Activated B cell treated with CpG ODN at 0.5 μM for 24 hours (primary cell): ENCODE measurements around the gene FHIP1B. TPM values are rescaled to one million over a fixed set of nuclear protein-coding genes. Genes with fewer than 3 reads are reported as not detected.

Source experiments
- ATAC-seq: fragments of 200-7000 bp; cut with Tn5 transposase; one replicate; pipeline ENCODE4 v1.10.0; 2021; ENCODE audit warnings: low read depth, mild to moderate bottlenecking, moderate library complexity
- CTCF ChIA-PET: fragments of 350-600 bp; sonication (Branson Sonifier 250); formaldehyde crosslinking; loops from one replicate; lab custom pipeline; 2021; ENCODE audit warnings: antibody characterized with exemption; lab: Charles Lee
- POLR2A ChIA-PET: fragments of 350-600 bp; sonication (Branson Sonifier 250); formaldehyde crosslinking; loops from one replicate; lab custom pipeline; 2021; ENCODE audit warnings: antibody characterized with exemption; lab: Charles Lee
- DNase-seq: peaks from one replicate; pipeline ENCODE4 v3.0.0; 2022
- H3K27ac Mint-ChIP-seq: one replicate; pipeline ENCODE4 v1.8.0; 2020; ENCODE audit warnings: mixed read lengths
- H3K27me3 Mint-ChIP-seq: one replicate; pipeline ENCODE4 v1.8.0; 2021; ENCODE audit warnings: mixed read lengths
- H3K36me3 Mint-ChIP-seq: one replicate; pipeline ENCODE4 v1.8.0; 2021; ENCODE audit warnings: low read depth, mixed read lengths
- H3K4me1 Mint-ChIP-seq: one replicate; pipeline ENCODE4 v1.8.0; 2021; ENCODE audit warnings: mixed read lengths
- H3K4me3 Mint-ChIP-seq: one replicate; pipeline ENCODE4 v1.8.0; 2020; ENCODE audit warnings: mild to moderate bottlenecking, mixed read lengths
- H3K9me3 Mint-ChIP-seq: one replicate; pipeline ENCODE4 v1.8.0; 2020; ENCODE audit warnings: mixed read lengths
- intact Hi-C: fragments of 100-400 bp; cut with micrococcal nuclease; formaldehyde crosslinking; loops from one replicate; pipeline ENCODE4 v1.15.1; 2024
- total RNA-seq: library from RNA; stranded (reverse); gene quantifications from 2 replicates; pipeline ENCODE4 v1.2.3, GENCODE V29; 2022
- TF ChIP-seq, protein P1 (sequence below): fragments of 200-600 bp; IDR thresholded peaks from one replicate; pipeline ENCODE4 v1.8.0; 2022; ENCODE audit warnings: antibody characterized with exemption, mild to moderate bottlenecking

FHIP1B gene
- total RNA-seq, 1 donor from 2014 or later = 32.8 TPM

DNA sequence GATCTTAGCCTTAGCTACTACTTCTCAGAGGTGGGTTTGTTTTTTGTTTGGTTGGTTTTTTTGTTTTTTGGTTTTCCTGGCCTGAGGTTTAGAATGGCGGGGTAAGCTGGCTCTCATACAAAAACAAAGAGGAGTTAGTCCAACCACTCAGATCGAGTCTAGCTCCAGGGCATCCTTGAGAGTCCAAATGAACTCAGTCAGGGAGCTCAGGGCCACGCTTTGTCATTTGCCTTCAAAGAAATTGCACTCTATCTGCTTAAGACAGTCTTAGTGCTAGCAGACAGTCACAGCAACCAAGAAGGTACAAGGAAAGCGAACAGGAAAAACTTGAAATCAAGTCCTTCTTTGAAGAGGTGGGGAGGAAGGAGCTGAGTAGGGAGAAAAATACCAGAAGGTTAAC lies 17.9 kb downstream of the FHIP1B start:
- TF ChIP-seq, protein P1, sequence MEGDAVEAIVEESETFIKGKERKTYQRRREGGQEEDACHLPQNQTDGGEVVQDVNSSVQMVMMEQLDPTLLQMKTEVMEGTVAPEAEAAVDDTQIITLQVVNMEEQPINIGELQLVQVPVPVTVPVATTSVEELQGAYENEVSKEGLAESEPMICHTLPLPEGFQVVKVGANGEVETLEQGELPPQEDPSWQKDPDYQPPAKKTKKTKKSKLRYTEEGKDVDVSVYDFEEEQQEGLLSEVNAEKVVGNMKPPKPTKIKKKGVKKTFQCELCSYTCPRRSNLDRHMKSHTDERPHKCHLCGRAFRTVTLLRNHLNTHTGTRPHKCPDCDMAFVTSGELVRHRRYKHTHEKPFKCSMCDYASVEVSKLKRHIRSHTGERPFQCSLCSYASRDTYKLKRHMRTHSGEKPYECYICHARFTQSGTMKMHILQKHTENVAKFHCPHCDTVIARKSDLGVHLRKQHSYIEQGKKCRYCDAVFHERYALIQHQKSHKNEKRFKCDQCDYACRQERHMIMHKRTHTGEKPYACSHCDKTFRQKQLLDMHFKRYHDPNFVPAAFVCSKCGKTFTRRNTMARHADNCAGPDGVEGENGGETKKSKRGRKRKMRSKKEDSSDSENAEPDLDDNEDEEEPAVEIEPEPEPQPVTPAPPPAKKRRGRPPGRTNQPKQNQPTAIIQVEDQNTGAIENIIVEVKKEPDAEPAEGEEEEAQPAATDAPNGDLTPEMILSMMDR = no peak
- H3K9me3 Mint-ChIP-seq = no peaks in the 10 kb centered on the region

DNA sequence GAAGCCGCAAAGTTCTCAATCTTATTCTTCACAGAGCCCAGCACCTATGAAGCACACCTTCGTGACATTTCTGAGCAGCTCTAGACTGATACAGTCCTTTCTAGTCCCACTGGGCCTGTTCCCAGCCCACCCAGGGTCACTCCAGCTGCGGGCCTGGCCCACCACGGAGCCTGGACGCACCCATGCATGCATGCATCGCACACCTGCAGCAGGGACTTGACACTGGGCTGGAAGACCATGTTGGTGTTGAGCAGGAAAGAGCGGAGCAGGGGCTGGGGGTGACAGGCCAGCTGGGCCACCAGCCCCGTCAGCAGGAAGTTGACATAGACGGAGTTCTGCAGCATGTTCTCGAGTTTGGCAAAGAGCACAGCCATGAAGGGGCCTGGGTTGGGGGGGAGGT lies 19.9 kb downstream of the FHIP1B start:
- intact Hi-C loops = no loop called here
- DNase-seq (no peak), ATAC-seq (no peak)
- POLR2A ChIA-PET = no interaction called here
- H3K27me3 Mint-ChIP-seq = no peaks in the 10 kb centered on the region
- H3K4me3 Mint-ChIP-seq = no peak overlapping the region
- H3K4me1 Mint-ChIP-seq = peaks cover under 1% of the 10 kb centered on the region
- TF ChIP-seq, protein P1 = no peak
- no peaks in the 10 kb centered on the region for H3K9me3 Mint-ChIP-seq
- peaks cover 54% of the 10 kb centered on the region for H3K36me3 Mint-ChIP-seq
- CTCF ChIA-PET = no interaction called here
- no peak overlapping the region for H3K27ac Mint-ChIP-seq

More for the DNA sequence above, 17.9 kb downstream of the FHIP1B start:
- ATAC-seq = no peak
- CTCF ChIA-PET = no interaction called here
- no peak overlapping the region for H3K4me3 Mint-ChIP-seq
- POLR2A ChIA-PET = no interaction called here
- no peak for DNase-seq
- no peaks in the 10 kb centered on the region for H3K27me3 Mint-ChIP-seq
- H3K36me3 Mint-ChIP-seq = peaks cover 61% of the 10 kb centered on the region
- no peak overlapping the region for H3K27ac Mint-ChIP-seq
- intact Hi-C loops = no loop called here
- peaks cover 3% of the 10 kb centered on the region for H3K4me1 Mint-ChIP-seq

DNA sequence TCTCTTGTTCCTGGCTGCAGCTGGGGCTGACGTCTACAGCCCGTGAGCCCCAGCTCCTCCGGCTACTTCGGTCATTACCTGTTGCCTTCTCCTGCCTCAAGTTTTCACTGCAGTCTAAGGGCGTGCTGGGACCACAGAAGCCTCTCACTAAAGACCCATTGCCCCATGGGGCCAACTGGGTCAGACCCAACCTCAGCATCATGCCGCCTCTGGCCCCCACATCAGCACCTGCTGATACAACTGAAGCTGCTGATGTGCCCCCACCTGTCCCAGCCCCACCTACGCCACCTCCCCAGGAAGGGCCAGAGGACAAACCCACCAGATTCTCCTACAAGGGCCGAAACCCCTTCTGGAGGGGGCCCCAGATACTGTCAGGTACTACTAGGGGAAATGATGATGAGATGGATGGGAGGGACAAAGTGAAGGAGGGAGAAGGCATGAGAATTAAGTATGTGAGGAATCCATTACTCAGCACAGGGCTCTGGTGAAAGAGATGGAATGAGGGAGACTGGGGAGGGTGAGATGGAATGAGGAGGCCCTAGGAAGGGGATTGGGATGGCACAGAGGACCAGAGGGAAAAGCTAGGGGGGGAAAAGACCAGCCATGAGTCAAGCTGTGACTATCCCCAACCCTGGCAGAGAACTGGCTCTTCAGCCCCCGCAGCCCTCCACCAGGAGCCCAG lies 24.0 kb downstream of the FHIP1B start:
- Mint-ChIP-seq H3K4me1 (no peaks in the 10 kb centered on the region), H3K27ac (no peak overlapping the region), H3K4me3 (no peak overlapping the region), H3K27me3 (no peaks in the 10 kb centered on the region), H3K36me3 (peaks cover 53% of the 10 kb centered on the region), H3K9me3 (no peaks in the 10 kb centered on the region)
- no peak for DNase-seq
- ATAC-seq = no peak
- intact Hi-C loops = no loop called here
- TF ChIP-seq, protein P1 = no peak
- ChIA-PET CTCF (no interaction called here), POLR2A (no interaction called here)

DNA sequence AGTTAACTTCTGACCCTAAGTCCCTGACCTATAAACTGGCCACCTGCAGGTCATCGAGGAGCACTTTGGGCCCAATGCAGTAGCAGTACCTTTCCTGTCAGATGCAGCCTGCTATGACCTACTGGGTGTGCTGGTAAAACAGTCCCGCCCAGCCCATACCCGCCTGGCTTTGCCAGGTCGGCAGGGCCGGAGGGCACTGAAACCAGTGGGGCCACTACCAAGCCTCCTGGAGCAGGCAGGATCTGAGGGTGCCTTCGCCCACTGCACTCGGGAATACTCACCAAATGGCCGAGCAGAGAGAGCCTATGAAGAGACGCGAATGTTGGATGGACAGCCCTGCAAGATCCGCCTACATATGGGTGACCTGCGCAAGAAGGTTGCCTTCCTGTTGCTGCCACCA lies 24.6 kb downstream of the FHIP1B start:
- Mint-ChIP-seq H3K27me3 (no peaks in the 10 kb centered on the region), H3K4me1 (no peaks in the 10 kb centered on the region), H3K27ac (no peak overlapping the region), H3K9me3 (no peaks in the 10 kb centered on the region), H3K4me3 (no peak overlapping the region), H3K36me3 (peaks cover 54% of the 10 kb centered on the region)
- intact Hi-C loops = no loop called here
- ATAC-seq = no peak
- TF ChIP-seq, protein P1 = no peak
- ChIA-PET POLR2A (no interaction called here), CTCF (no interaction called here)
- DNase-seq = no peak

DNA sequence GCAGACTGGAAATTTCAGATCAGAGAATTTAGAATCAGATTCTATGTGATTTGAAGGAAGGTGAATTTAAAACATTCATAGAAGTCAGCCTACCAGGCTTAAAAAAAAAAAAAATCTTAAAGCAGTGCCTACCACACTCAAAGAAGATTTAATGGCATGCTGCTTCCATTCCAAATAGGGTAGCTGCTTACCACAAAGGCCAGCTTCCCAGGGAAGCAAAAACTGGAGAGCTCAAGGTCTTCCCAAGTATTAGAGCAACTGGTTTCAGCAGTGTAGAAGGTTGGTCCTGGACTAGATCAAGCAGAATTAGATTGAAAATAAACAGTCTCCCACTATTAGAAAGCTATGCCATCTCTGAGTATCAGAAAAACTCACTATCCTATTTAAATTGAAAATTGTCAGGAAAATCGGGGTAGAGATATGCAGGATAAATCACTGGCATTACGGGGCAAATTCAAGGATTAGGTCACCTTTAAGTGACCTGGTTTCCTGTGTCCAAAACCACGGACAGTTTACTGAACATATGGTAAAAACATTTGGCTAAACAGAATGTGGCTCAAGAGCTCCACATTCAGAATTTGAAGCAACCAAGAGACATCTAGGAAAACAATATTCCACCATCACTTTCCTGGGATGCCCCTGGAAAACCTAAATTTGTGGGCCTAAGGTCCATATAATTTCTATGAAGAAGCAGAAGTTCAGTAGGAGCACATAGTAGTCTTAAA lies 27.8 kb downstream of the FHIP1B start:
- intact Hi-C loops = no loop called here
- no peak for DNase-seq
- CTCF ChIA-PET = no interaction called here
- POLR2A ChIA-PET = no interaction called here
- peaks cover 8% of the 10 kb centered on the region for H3K4me1 Mint-ChIP-seq
- TF ChIP-seq, protein P1 = no peak
- no peak overlapping the region for H3K27ac Mint-ChIP-seq
- H3K27me3 Mint-ChIP-seq = no peaks in the 10 kb centered on the region
- H3K36me3 Mint-ChIP-seq = peaks cover 52% of the 10 kb centered on the region
- no peaks in the 10 kb centered on the region for H3K9me3 Mint-ChIP-seq
- ATAC-seq = no peak
- H3K4me3 Mint-ChIP-seq = no peak overlapping the region
